ENCODE results near the gene TACR2. TPM values are rescaled to one million over a fixed set of nuclear protein-coding genes. Genes with fewer than 3 reads are reported as not detected.

Gene TACR2
- total and polyA plus RNA-seq, 2 of the 13 experiments (the other 11 are each of a cell fraction or from before 2014, with no cell fraction given), result 0.04 TPM; not detected in 1

- TF ChIP-seq ZNF230 (CRISPR knock-in tag; IDR thresholded peaks at IDR 0.05), result no peak
- peak; percentile 98 for TF ChIP-seq MAFK (conservative IDR thresholded peaks at IDR 0.05 in 1 of 2, IDR thresholded peaks at IDR 0.05 in 1 of 2; ENCODE audit: low read length in 2 of 2)
- TF ChIP-seq NR2C2 (CRISPR knock-in tag; IDR thresholded peaks at IDR 0.05; ENCODE audit: borderline replicate concordance), result no peak
- peak; percentile 73 for TF ChIP-seq ARID5B (CRISPR knock-in tag; IDR thresholded peaks at IDR 0.05)
- no peak for TF ChIP-seq SIX4 (CRISPR knock-in tag; IDR thresholded peaks at IDR 0.05)
- TF ChIP-seq ZNF646 (CRISPR knock-in tag; IDR thresholded peaks at IDR 0.05), result peak; percentile 85; the same call in 1 of the 2 replicates
- TF ChIP-seq CHD4 (IDR thresholded peaks at IDR 0.05; ENCODE audit: borderline replicate concordance, low read length), result no peak
- TF ChIP-seq ZNF460 (CRISPR knock-in tag; IDR thresholded peaks at IDR 0.05; ENCODE audit: borderline replicate concordance), result no peak
- TF ChIP-seq ARNT (IDR thresholded peaks at IDR 0.05), result no peak
- TF ChIP-seq MAFG (CRISPR knock-in tag; IDR thresholded peaks at IDR 0.05), result peak; percentile 76; the same call in 1 of the 2 replicates
- no peak for TF ChIP-seq ZNF570 (CRISPR knock-in tag; IDR thresholded peaks at IDR 0.05; ENCODE audit: borderline replicate concordance)
- peak; percentile 0; the same call in 1 of the 2 replicates for TF ChIP-seq ZNF121 (CRISPR knock-in tag; IDR thresholded peaks at IDR 0.05)
- no peak for TF ChIP-seq ZNF816 (CRISPR knock-in tag; IDR thresholded peaks at IDR 0.05; ENCODE audit: borderline replicate concordance)
- TF ChIP-seq EED (CRISPR knock-in tag; IDR thresholded peaks at IDR 0.05), result no peak
- no peak for TF ChIP-seq KDM2A (CRISPR knock-in tag; IDR thresholded peaks at IDR 0.05; ENCODE audit: borderline replicate concordance, low read depth)
- no peak for TF ChIP-seq ZNF672 (CRISPR knock-in tag; IDR thresholded peaks at IDR 0.05)
- TF ChIP-seq GFI1 (CRISPR knock-in tag; IDR thresholded peaks at IDR 0.05; ENCODE audit: borderline replicate concordance), result no peak
- no peak for TF ChIP-seq GLI4 (CRISPR knock-in tag; IDR thresholded peaks at IDR 0.05; ENCODE audit: borderline replicate concordance)
- TF ChIP-seq ZNF33A (CRISPR knock-in tag; IDR thresholded peaks at IDR 0.05; ENCODE audit: borderline replicate concordance), result no peak
Observed at GRCh38 chr10:69446650-69447151, 30.0 kb upstream of the TACR2 start (continued).

Measured in HepG2 (cell line).